ENCODE measurements around the gene PDZD7. TPM values are rescaled to one million over a fixed set of nuclear protein-coding genes. Genes with fewer than 3 reads are reported as not detected.

Gene PDZD7
- total RNA-seq, 1 donor from 2014 or later: 0.29 TPM

- TF ChIP-seq CTCF (IDR thresholded peaks at IDR 0.05; ENCODE audit: unreplicated experiment): peak; percentile 98
- peak; percentile 77 for DNase-seq (ENCODE audit: low spot score, unreplicated experiment)
- Mint-ChIP-seq H3K4me3 (ENCODE audit: low read depth) (peak overlapping the region; percentile 75), H3K27ac (peak overlapping the region; percentile 97), H3K36me3 (ENCODE audit: insufficient read depth) (peaks cover 4% of the 10 kb centered on the region), H3K4me1 (ENCODE audit: low read depth) (peaks cover 16% of the 10 kb centered on the region), H3K27me3 (no peaks in the 10 kb centered on the region), H3K9me3 (ENCODE audit: low read depth) (no peaks in the 10 kb centered on the region)
Measured at GRCh38 chr10:100998991-100999741, 31.8 kb downstream of the PDZD7 start.

- H3K9me3 Mint-ChIP-seq (ENCODE audit: low read depth): no peaks in the 10 kb centered on the region
- no peak for TF ChIP-seq CTCF (IDR thresholded peaks at IDR 0.05; ENCODE audit: unreplicated experiment)
- H3K27me3 Mint-ChIP-seq: no peaks in the 10 kb centered on the region
- peak overlapping the region; percentile 75 for H3K4me3 Mint-ChIP-seq (ENCODE audit: low read depth)
- peaks cover 16% of the 10 kb centered on the region for H3K4me1 Mint-ChIP-seq (ENCODE audit: low read depth)
- no peak for DNase-seq (ENCODE audit: low spot score, unreplicated experiment)
- peak overlapping the region; percentile 97 for H3K27ac Mint-ChIP-seq
- peaks cover 3% of the 10 kb centered on the region for H3K36me3 Mint-ChIP-seq (ENCODE audit: insufficient read depth)
Measured at GRCh38 chr10:100998183-100998990, 32.5 kb downstream of the PDZD7 start.

GRCh38 chr10:100997360-100998182 is 33.4 kb downstream of the PDZD7 start:
- peak; percentile 83 for DNase-seq (ENCODE audit: low spot score, unreplicated experiment)
- peak overlapping the region; percentile 75 for H3K4me3 Mint-ChIP-seq (ENCODE audit: low read depth)
- peak overlapping the region; percentile 97 for H3K27ac Mint-ChIP-seq
- H3K36me3 Mint-ChIP-seq (ENCODE audit: insufficient read depth): peaks cover 3% of the 10 kb centered on the region
- peak; percentile 91 for TF ChIP-seq CTCF (IDR thresholded peaks at IDR 0.05; ENCODE audit: unreplicated experiment)
- peaks cover 16% of the 10 kb centered on the region for H3K4me1 Mint-ChIP-seq (ENCODE audit: low read depth)
- no peaks in the 10 kb centered on the region for H3K27me3 Mint-ChIP-seq
- no peaks in the 10 kb centered on the region for H3K9me3 Mint-ChIP-seq (ENCODE audit: low read depth)

- peaks cover 16% of the 10 kb centered on the region for H3K4me1 Mint-ChIP-seq (ENCODE audit: low read depth)
- no peaks in the 10 kb centered on the region for H3K9me3 Mint-ChIP-seq (ENCODE audit: low read depth)
- TF ChIP-seq CTCF (IDR thresholded peaks at IDR 0.05; ENCODE audit: unreplicated experiment): no peak
- peaks cover 3% of the 10 kb centered on the region for H3K36me3 Mint-ChIP-seq (ENCODE audit: insufficient read depth)
- H3K4me3 Mint-ChIP-seq (ENCODE audit: low read depth): peak overlapping the region; percentile 75
- H3K27ac Mint-ChIP-seq: peak overlapping the region; percentile 92
- DNase-seq (ENCODE audit: low spot score, unreplicated experiment): no peak
- H3K27me3 Mint-ChIP-seq: no peaks in the 10 kb centered on the region
Measured at GRCh38 chr10:100996678-100997359, 34.1 kb downstream of the PDZD7 start.

Measured in progenitor cell of endocrine pancreas (in vitro differentiated cells).